ENCODE data around the gene VPS11. TPM values are rescaled to one million over a fixed set of nuclear protein-coding genes. Genes with fewer than 3 reads are reported as not detected.

VPS11 gene
- total RNA-seq, 1 experiment from 2014 or later = 48.7 TPM

Small RNA genes lying within 50 kb of the gene (microRNA-seq; reads per million reads assigned to microRNA genes)
- gene MIR3656 (ENCODE audit: unreplicated experiment) = not detected

Other genes with a start within 250 kb of the VPS11 start
- not detected in 2 replicates for gene CXCR5, start 183.9 kb upstream of the VPS11 start, total RNA-seq (2014; rRNA removed)
- gene BCL9L, start 141.9 kb upstream of the VPS11 start, total RNA-seq (2014; rRNA removed) = 49.7 and 68.2 TPM in 2 replicates
- 0.44 TPM in 1 of 2 replicates, not detected in the other for gene UPK2, start 111.5 kb upstream of the VPS11 start, total RNA-seq (2014; rRNA removed)
- gene FOXR1, start 96.1 kb upstream of the VPS11 start, total RNA-seq (2014; rRNA removed) = not detected in 2 replicates
- 83.5 and 88.0 TPM in 2 replicates for gene CENATAC, start 69.7 kb upstream of the VPS11 start, total RNA-seq (2014; rRNA removed)
- 813 and 931 TPM in 2 replicates for gene RPS25, start 49.5 kb upstream of the VPS11 start, total RNA-seq (2014; rRNA removed)
- gene TRAPPC4, start 49.1 kb upstream of the VPS11 start, total RNA-seq (2014; rRNA removed) = 129 and 150 TPM in 2 replicates
- gene SLC37A4, start 36.9 kb upstream of the VPS11 start, total RNA-seq (2014; rRNA removed) = 31.4 and 35.4 TPM in 2 replicates
- gene HYOU1, start 10.6 kb upstream of the VPS11 start, total RNA-seq (2014; rRNA removed) = 168 and 208 TPM in 2 replicates
- gene HMBS, start 17.1 kb downstream of the VPS11 start, total RNA-seq (2014; rRNA removed) = 9.3 and 22.5 TPM in 2 replicates
- 68.0 and 82.4 TPM in 2 replicates for gene DPAGT1, start 34.0 kb downstream of the VPS11 start, total RNA-seq (2014; rRNA removed)
- 16.8 and 17.2 TPM in 2 replicates for gene C2CD2L, start 39.5 kb downstream of the VPS11 start, total RNA-seq (2014; rRNA removed)
- gene HINFP, start 53.8 kb downstream of the VPS11 start, total RNA-seq (2014; rRNA removed) = 14.7 and 24.7 TPM in 2 replicates
- 0.15 and 0.63 TPM in 2 replicates for gene ABCG4, start 81.2 kb downstream of the VPS11 start, total RNA-seq (2014; rRNA removed)
- 16.8 and 17.2 TPM in 2 replicates for gene NLRX1, start 100.9 kb downstream of the VPS11 start, total RNA-seq (2014; rRNA removed)
- 0.87 TPM in 1 of 2 replicates, not detected in the other for gene NHERF4, start 117.7 kb downstream of the VPS11 start, total RNA-seq (2014; rRNA removed)
- 11.4 and 15.3 TPM in 2 replicates for gene CBL, start 138.5 kb downstream of the VPS11 start, total RNA-seq (2014; rRNA removed)
- 124 and 162 TPM in 2 replicates for gene MCAM, start 249.3 kb downstream of the VPS11 start, total RNA-seq (2014; rRNA removed)

All from PC-3 (cell line).